Measurements from ENCODE around the gene CFAP97D2.
"Not testable (repeated sequence)": the region's sequence is repeated elsewhere in the genome, so short reads cannot be mapped to it uniquely, and the experiment has no call there.

The CFAP97D2 gene

DNA sequence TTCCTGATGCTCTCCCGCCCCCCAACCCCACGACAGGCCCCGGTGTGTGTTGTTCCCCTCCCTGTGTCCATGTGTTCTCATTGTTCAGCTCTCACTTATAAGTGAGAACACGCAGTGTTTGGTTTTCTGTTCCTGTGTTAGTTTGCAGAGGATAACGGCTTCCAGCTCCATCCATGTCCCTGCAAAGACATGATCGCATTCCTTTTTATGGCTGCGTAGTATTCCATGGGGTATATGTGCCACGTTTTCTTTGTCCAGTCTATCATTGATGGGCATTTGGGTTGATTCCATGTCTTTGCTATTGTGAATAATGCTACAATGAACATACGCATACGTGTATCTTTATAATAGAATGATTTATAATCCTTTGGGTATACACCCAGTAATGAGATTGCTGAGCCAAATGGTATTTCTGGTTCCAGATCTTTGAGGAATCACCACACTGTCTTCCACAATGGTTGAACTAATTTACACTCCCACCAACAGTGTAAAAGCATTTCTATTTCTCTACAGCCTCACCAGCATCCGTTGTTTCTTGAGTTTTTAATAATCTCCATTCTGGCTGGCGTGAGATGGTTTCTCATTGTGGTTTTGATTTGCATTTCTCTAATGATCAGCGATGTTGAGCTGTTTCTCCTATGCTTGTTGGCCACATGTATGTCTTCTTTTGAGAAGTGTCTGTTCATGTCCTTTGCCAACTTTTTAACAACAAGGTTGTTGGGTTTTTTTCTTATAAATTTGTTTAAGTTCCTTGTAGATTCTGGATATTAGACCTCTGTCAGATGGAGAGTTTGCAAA, 20.0 kb upstream of the CFAP97D2 start:
- not testable (repeated sequence) for DNase-seq

DNA sequence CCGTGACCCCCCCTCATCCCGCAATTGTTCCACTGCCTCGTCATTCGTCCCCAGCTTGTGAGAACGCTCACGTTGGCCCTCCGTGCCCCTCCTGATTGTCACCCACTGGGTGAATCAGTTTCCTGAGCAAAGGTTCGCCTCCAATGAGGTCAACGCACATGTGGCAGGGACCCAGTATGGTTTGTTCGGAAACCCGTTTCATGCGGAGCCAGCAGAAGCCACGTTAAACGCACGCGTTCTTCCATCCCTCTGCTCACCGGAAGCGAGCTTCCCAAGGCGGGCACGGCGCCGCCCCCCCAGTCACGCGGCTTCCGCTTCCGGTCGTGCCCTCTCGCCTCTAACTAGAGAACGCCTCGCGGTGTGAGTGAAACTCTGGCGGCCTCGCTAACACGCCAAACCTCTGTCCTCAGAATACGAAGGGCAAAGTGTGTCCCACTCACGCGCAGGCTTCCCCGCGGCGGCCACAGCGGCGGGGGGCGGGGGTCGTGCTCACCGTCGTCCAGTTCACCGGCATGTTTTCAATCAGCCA, 18.0 kb upstream of the CFAP97D2 start:
- DNase-seq: no peak

DNA sequence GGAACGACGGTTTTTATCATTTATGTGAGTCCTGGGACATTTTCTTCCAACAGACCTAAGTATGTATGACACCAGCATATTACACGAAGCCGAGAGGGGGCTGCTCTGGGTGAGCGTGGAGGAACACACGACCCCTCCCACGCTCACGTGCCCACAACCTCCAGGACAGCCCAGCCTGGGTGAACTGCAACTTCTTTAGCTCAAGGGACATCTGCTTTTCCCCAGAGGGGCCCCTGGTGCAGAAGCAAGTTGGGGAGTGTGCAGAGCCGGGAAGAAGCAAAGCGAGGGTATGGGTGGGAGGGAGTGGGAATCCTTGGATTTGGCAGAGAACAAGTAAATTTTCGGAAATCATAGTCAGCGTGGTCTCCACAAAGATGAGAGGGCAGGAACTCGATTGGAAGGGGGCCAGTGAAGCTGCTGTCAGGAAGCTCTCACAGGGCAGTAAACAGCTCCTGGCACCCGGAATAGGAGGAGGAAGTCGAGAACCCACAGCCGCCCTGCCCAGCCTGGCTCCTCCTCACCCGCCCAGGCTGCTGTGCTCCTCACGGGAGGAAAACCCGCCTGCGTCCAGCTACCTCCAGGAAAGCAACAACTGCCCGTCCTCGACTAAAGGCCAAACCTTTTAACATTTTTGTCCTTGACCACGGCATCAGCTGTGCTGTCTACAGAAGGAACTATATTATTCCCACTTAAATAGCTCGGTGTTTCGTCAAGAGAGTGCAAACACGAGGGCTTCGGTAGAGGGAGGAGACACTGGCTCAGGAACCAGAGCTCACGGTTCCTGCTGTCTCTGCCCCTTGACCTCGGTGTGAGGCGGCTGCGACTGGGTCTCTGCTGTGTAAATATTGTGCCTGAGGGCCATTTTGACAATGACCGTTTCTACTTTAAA, 17.2 kb upstream of the CFAP97D2 start:
- no peak for DNase-seq

GRCh38 chr13:114162533-114162922, 16.5 kb upstream of the CFAP97D2 start:
- no peak for DNase-seq

GRCh38 chr13:114164053-114164452, 15.0 kb upstream of the CFAP97D2 start:
- DNase-seq: no peak

- DNase-seq: no peak
These were observed 14.2 kb upstream of the CFAP97D2 start for GRCh38 chr13:114164681-114165429.

DNA sequence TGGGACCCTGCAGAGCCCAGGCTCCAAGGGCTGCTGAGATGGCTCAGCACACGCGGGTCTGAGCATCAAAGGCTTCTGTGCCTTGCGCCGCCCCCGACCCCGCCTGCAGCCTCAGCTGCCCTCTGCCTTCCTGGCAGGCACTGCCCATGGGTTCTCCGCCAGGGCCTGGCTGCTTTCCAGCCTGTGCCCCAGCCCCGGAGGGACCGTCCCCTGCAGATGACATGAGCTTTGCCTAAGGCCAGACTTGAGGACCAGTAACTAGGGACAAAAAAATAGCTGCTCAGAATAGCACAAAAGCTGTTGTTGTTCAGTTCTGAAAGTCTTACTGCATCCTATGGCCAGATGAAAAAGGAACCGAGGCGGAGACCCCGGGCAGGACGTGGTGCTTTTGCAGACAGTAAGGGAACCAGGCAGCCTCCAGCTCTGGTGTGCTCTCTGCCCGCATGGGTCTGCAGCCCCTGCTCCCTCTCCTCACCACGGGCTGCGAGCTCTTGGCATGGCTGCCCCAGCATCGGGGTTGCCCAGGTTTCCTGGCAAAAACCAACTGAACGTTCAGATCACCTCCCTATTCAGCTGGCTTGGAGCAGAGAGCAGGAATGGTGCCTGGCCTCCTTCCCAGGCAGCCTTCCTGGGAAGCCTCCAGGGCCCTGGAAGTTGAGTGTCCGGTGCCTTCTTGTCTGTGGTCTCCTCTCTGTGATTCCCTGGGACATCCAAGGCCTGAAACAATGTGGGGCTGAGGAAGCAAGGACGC, 12.5 kb upstream of the CFAP97D2 start:
- DNase-seq: no peak

DNA sequence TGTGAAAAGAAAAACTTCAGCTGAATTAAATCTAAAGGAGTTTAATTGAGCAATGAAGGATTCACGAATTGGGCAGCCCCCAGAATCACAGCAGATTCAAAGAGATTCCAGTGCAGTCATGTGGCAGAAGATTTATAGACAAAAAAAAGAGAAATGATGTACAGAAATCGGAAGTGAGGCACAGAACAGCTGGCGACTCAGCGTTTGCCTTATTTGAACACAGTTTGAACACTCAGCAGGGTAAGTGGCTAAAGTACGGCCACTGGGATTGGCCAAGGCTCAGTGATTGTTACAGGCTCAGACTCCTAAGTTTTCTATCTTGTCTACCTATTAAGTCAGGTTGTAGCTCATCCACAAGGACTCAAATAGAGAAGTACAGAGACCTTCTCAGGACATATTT, 11.6 kb upstream of the CFAP97D2 start:
- no peak for DNase-seq

- DNase-seq: no peak
These were observed 11.2 kb upstream of the CFAP97D2 start for GRCh38 chr13:114167885-114168284.

DNA sequence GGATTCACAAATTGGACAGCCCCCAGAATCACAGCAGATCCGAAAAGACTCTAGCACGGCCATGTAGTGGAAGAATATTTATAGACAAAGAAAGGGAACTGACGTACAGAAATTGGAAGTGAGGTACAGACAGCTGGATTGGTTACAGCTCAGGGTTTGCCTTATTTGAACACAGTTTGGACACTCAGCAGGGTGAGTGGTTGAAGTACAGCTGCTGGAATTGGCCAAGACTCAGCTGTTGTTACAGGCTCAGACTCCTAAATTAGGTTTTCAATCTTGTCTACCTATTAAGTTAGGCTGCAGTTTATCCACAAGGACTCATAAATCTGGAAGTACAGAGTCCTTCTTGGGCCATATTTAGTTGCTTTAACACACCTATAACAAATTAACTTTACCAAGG, 5.8 kb upstream of the CFAP97D2 start:
- no peak for DNase-seq

DNA sequence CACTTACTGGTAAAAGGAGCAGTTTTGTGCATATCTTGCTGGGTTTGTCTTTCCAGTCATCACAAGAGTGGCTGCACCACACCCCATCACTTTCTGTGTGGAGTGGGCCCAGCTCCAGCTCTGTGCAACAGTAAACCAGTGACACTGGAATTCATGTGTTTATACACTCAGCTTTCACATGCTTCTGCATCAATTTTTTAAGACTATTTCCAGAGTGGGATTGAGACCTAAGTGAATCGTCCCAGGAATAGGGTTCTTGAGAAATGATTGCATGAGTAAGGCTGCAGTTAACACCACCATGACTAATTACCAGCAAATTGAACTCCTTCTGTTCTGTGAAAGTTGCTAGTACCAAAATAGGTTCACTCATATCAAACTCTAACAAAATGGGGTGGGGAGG, 5.3 kb upstream of the CFAP97D2 start:
- no peak for DNase-seq

DNA sequence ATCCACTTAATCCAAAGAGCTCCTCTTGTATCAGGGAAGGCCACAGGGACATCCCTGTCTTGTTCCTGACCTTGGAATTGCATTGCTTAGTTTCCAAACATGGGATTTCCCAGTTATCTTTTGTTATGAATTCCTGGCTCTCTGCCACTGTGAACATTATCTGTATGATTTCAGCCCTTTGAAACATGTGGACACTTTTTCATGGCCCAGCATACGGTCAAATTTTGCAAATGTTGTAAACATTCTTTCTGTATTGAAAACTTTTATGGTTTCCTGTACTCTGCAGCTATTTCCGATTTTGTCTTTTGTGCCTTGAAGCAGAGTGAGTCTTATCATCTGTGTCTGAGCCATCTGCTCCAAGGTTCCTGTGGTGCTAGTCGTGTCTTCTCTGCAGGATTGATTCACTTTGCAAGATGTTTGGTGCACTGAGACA, 4.5 kb upstream of the CFAP97D2 start:
- no peak for DNase-seq

DNA sequence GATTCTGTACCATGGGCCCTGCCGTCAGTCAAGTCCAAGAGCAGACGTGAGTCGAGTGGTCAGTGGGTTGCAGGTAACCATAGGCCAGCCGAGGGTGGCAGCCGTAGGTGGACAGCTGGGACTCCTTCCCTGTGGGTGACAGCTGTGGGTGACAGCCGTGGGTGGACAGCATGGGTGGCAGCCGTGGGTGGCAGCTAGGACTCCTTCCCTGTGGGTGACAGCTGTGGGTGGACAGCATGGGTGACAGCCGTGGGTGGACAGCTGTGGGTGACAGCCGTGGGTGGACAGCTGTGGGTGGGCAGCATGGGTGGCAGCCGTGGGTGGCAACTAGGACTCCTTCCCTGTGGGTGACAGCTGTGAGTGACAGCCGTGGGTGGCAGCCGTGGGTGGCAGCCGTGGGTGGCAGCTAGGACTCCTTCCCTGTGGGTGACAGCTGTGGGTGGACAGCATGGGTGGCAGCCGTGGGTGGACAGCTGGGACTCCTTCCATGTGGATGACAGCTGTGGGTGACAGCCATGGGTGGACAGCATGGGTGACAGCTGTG, 2.6 kb upstream of the CFAP97D2 start:
- not testable (repeated sequence) for DNase-seq

GRCh38 chr13:114177245-114178010, 1.6 kb upstream of the CFAP97D2 start:
- DNase-seq: no peak

DNA sequence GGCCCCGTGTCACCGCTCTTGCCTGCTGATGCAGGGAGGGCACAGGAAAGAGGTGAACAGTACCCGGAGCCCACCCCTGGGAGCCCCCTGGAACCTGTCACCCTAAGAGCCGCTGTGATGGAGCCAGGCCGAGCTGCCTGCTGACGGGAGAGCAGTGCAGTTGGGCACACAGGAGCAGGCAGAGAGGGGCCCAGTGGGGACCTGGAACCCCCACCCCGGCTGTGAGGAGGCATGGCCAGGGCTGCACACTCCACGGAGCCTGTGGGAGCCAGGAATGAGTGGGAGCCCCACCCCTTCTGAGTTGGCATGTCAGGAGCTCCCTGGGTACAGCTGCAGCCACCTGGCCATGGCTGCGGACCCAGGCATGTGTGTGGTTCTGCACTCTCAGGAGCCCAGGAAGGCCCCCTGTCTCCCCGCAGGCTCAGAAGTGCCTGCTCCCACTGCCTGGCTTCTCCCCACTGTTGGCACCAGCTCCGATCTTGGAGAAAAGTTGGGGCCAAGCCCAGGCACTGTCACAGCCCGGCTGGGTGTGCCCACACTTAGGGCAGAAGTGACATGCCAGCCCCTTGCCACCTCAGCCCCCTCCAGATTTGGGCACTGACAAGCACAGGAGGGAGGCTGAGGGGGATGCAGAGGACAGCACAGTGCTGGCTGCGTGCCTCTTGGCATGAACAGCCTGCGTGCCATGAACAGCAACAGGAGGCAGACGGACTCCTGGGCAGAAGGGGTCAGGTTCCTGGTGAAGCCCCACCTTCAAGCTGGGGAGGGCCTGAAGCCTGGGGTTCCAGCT, 6.3 kb downstream of the CFAP97D2 start:
- DNase-seq: no peak

DNA sequence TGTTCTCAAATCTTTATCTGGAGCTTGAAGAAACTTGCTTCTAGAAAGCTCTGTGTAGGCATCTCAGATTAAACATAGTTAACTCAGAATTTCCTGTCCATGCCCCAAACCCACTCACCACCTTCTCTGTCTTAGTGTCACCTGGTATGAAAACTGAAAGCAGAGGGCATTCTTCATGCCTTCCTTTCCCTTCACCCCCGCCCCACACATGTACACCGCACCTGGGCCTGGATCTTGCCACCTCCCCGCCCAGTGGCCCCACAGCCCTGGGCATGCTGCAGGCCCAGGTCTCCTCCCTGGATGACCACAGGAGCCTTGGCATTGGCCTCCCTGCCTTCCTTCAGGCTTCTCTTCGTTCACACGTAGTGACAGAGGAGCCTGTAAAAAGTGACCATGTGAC, 15.8 kb downstream of the CFAP97D2 start:
- DNase-seq: no peak

- DNase-seq: no peak
These were observed 17.6 kb downstream of the CFAP97D2 start for GRCh38 chr13:114196629-114197028.

- no peak for DNase-seq
These were observed 19.5 kb downstream of the CFAP97D2 start for GRCh38 chr13:114198556-114198955.

GRCh38 chr13:114199526-114199925, 20.5 kb downstream of the CFAP97D2 start:
- not testable (repeated sequence) for DNase-seq

DNA sequence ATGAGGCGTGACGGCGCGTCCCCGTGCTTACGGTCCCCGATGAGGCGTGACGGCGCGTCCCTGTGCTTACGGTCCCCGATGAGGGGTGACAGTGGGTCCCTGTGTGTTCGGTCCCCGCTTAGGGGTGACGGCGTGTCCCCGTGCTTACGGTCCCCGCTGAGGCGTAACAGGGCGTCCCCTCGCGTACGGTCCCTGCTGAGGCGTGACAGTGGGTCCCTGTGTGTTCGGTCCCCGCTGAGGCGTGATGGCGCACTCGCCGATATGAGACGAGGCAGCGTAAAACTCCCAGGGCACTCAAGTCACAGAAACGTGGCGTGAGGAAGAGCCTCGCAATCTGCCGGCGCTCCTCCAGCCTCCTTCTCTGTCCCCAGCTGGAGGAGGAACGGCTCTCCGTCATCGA, 20.9 kb downstream of the CFAP97D2 start:
- no peak for DNase-seq
